AG09309 (cell line): ENCODE data around the gene TBL2.
"Not testable (repeated sequence)": the region's sequence is repeated elsewhere in the genome, so short reads cannot be mapped to it uniquely, and the experiment has no call there.

Source experiments
- DNase-seq: peaks from one replicate; pipeline ENCODE4 v3.0.0-alpha.2; 2010; ENCODE audit warnings: low read depth
- H3K4me3 ChIP-seq: 2 replicates; pipeline ENCODE4 v1.5.1; 2011; ENCODE audit warnings: mild to moderate bottlenecking, low read depth, low read length, moderate library complexity; ENCODE audit not compliant: control insufficient read depth
- CTCF ChIP-seq: IDR thresholded peaks from 2 replicates; pipeline ENCODE4 v1.5.1; 2011; ENCODE audit warnings: mild to moderate bottlenecking, low read depth, low read length, inconsistent platforms; ENCODE audit not compliant: insufficient read depth, control insufficient read depth; ENCODE audit errors: missing control alignments

TBL2 gene

DNA sequence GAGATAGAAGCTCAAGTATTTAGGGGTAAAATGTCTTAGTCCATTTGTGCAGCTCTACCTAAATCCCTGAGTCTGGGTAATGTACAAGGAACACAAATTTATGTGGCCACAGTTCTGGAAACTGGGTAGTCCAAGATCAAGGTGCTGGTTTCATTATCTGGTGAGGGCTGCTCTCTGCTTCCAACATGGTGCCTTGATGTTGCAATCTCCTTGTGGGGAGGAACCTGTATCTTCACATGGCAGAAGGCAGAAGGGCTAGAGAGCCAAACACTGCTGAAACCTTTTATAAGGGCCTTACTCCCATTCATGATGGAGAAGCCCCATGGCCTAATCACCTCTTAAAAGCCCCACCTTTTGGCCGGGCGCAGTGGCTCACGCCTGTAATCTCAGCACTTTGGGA lies 47.6 kb downstream of the TBL2 start:
- no peak for TF ChIP-seq CTCF
- no peak overlapping the region for H3K4me3 ChIP-seq
- no peak for DNase-seq

- DNase-seq, result no peak
- no peak for TF ChIP-seq CTCF
- no peak overlapping the region for H3K4me3 ChIP-seq
Measured at GRCh38 chr7:73526896-73527821, 51.2 kb downstream of the TBL2 start.

DNA sequence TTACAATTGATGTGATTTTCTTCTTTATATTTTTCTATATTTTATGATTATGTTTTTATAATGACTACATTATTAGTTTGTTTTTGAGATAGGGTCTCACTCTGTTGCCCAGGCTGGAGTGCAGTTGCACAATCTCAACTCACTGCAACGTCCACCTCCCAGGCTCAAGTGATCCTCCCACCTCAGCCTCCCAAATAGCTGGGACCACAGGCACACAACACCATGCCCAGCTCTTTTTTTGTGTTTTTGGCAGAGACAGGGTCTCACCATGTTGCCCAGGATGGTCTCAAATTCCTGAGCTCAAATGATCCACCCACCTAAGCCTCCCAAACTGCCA lies 52.3 kb downstream of the TBL2 start:
- not testable (repeated sequence) for H3K4me3 ChIP-seq, DNase-seq

DNA sequence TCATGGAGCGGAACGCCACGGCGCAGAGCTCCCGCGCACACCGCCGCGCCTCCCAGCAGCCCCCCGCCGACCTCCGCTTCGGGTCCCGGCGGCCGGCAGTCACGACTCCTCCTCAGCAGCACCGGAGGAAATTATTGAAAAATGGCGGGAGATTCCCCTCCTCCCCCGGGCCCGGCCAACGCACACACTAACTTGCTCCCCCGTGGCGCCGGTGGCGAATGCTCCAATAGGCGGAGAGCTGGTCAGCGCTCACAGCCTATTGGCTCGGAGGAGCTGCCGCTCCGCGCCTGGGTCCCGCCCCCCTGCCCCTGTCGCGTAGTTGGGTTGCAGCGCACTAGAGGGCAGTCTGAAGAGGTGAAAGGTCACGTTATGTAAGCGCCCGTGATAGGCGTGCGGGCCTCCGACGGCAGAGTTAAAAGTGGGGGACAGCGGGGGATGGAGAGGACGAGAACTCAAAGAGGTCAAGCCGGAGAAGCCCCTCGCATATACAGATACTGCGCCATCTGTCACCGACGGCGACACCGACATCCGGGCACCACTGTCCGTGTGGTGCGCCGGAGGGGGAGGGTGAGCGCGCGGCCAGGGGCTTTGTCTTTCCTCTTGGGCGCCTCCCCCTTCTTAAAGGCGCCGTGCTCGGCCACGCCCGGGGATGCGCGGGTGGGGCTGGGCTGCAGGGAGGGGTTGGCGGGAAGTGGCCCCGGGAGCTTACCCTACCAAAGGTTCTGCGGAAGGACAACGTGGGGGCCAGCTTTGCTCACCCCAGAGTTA lies 56.1 kb downstream of the TBL2 start, which contains the start of gene BAZ1B:
BAZ1B (minus strand) TSS at position 189 of the 768 bp plus-strand sequence. CDS start 360 bp downstream, outside the sequence.
- DNase-seq, result peak; percentile 90

DNA sequence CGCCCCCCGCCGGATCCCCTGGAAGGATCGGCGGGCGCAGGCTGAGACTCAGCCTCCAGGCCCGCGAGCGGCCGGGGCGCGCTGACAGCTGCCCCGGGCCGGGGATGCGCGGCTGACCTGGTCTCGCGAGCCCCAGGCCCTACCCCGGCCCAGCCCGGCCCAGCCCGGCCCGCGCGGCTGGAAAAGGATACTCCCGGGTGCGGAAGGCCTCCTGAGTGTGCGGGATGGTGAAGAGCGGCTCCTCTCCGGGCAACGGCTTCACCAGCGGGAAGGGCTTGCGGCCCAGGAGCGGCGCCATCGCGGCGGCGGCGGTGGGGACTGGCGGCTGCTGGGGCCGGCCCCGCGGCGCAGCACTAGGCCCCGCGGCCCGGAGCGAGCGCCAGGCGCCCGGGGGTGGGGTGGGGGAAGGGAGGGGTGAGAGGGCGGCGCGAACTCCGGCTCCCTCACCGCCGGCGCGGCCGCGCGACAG lies 56.7 kb downstream of the TBL2 start:
- DNase-seq, result no peak
- no peak for TF ChIP-seq CTCF

More for the DNA sequence above, 56.1 kb downstream of the TBL2 start, which contains the start of gene BAZ1B:
- TF ChIP-seq CTCF, result no peak
- peak within 1 kb of the TSS; percentile 75 for H3K4me3 ChIP-seq

GRCh38 chr7:73520673-73521635 lies 57.4 kb downstream of the TBL2 start:
- H3K4me3 ChIP-seq, result peak overlapping the region; percentile 75
- peak; percentile 14 for DNase-seq
- no peak for TF ChIP-seq CTCF

More for the DNA sequence above, 56.7 kb downstream of the TBL2 start:
- H3K4me3 ChIP-seq, result peak overlapping the region; percentile 75
